Measurements from ENCODE around the gene IZUMO4.

The IZUMO4 gene

DNA sequence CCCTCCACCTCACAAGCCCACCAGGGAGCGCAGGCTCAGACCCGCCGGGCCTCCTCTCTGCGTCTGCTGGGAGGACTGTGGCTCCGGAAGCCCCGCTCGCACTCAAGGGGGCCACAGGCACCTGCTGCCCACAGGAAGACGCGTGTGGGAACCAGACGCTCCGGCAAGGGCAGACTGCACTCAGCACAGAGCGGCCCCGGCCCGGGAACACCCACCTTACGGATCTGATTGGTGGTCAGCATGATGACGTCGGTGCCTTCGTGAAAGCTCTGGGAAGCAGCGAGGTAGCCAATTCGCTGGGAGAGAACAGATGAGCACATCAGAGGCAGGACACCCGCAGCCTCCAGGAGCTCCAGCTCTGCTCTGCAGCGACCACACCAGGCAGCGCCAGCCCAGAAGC lies 40.1 kb downstream of the IZUMO4 start:
- Histone ChIP-seq H3K4me3 (ENCODE audit: low read length, poor library complexity, severe bottlenecking) (no peak overlapping the region), H3K9me2 (replicated peaks; ENCODE audit: low read depth, low read length) (no peaks in the 10 kb centered on the region), H2AFZ (ENCODE audit: low read length) (no peak overlapping the region), H3K9me3 (ENCODE audit: insufficient read depth, low read depth, low read length) (no peaks in the 10 kb centered on the region), H4K20me1 (ENCODE audit: insufficient read depth, low read length, poor library complexity, severe bottlenecking) (no peaks in the 10 kb centered on the region), H3K4me1 (ENCODE audit: insufficient read depth, low read length, poor library complexity, severe bottlenecking) (no peaks in the 10 kb centered on the region), H3K4me2 (ENCODE audit: low read depth, low read length, poor library complexity, severe bottlenecking) (no peak overlapping the region), H3F3A (ENCODE audit: low read depth) (no peaks in the 10 kb centered on the region), H3K79me2 (ENCODE audit: insufficient read depth, low read length) (peaks cover 27% of the 10 kb centered on the region), H3K36me3 (ENCODE audit: insufficient read depth, low read length) (peaks cover 50% of the 10 kb centered on the region; the same call in 1 of the 2 replicates), H3K27me3 (ENCODE audit: insufficient read depth, low read length, poor library complexity, severe bottlenecking) (no peaks in the 10 kb centered on the region), H3K9ac (ENCODE audit: low read depth, low read length, poor library complexity, severe bottlenecking) (no peak overlapping the region)
- TF ChIP-seq CTCF (conservative IDR thresholded peaks at IDR 0.05; ENCODE audit: low read length) (no peak), EZH2phosphoT487 (IDR thresholded peaks at IDR 0.05; ENCODE audit: borderline replicate concordance) (no peak)

GRCh38 chr19:2138061-2138728 lies 41.5 kb downstream of the IZUMO4 start:
- no peak overlapping the region for H2AFZ ChIP-seq (ENCODE audit: low read length)
- no peaks in the 10 kb centered on the region for H3K4me1 ChIP-seq (ENCODE audit: insufficient read depth, low read length, poor library complexity, severe bottlenecking)
- H3K9ac ChIP-seq (ENCODE audit: low read depth, low read length, poor library complexity, severe bottlenecking) = no peak overlapping the region
- no peaks in the 10 kb centered on the region for H3K27me3 ChIP-seq (ENCODE audit: insufficient read depth, low read length, poor library complexity, severe bottlenecking)
- H3K9me2 ChIP-seq (replicated peaks; ENCODE audit: low read depth, low read length) = no peaks in the 10 kb centered on the region
- no peaks in the 10 kb centered on the region for H4K20me1 ChIP-seq (ENCODE audit: insufficient read depth, low read length, poor library complexity, severe bottlenecking)
- H3K9me3 ChIP-seq (ENCODE audit: insufficient read depth, low read depth, low read length) = no peaks in the 10 kb centered on the region
- no peak overlapping the region for H3K4me3 ChIP-seq (ENCODE audit: low read length, poor library complexity, severe bottlenecking)
- TF ChIP-seq EZH2phosphoT487 (IDR thresholded peaks at IDR 0.05; ENCODE audit: borderline replicate concordance) (no peak), CTCF (conservative IDR thresholded peaks at IDR 0.05; ENCODE audit: low read length) (no peak)
- H3F3A ChIP-seq (ENCODE audit: low read depth) = no peaks in the 10 kb centered on the region
- H3K36me3 ChIP-seq (ENCODE audit: insufficient read depth, low read length) = peaks cover 36% of the 10 kb centered on the region; the same call in 1 of the 2 replicates
- peaks cover 39% of the 10 kb centered on the region for H3K79me2 ChIP-seq (ENCODE audit: insufficient read depth, low read length)
- no peak overlapping the region for H3K4me2 ChIP-seq (ENCODE audit: low read depth, low read length, poor library complexity, severe bottlenecking)

DNA sequence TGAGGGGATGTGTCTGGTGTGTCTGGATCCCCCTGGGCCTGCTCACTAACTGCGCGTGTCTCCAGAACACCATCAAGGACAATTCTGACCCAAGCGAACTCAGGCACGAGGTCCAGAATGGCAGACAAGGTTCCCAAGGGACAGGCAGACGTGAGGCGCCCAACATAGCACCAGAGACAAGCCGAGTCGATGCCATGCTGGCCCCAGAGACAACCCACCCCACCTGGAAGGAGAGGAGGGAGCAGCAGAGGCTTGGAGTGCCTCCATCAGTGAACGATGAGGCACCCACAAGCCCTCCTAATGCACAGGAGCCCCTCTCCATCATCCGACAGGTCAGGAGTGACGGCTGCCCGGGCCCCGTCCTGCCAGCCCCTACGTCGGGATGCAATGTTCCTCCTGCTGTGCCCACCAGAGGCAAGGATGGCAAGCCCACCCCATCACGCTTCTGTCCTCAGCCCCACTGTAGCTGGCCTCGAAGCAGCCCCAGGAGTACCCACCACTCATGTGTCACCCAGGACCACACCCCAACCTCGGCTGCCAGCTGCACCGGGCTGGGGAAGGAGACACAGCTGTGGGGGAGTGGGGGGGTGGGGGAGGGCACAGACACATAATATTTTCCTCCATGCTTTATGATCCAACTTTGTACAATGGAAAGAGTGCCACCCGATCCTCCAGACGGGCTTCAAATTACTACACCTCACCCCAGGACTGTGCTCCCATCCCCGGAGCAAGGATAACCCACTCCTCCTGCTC lies 42.8 kb downstream of the IZUMO4 start:
- TF ChIP-seq CTCF (conservative IDR thresholded peaks at IDR 0.05; ENCODE audit: low read length) (no peak), EZH2phosphoT487 (IDR thresholded peaks at IDR 0.05; ENCODE audit: borderline replicate concordance) (no peak)
- no peaks in the 10 kb centered on the region for H3K4me1 ChIP-seq (ENCODE audit: insufficient read depth, low read length, poor library complexity, severe bottlenecking)
- H3K79me2 ChIP-seq (ENCODE audit: insufficient read depth, low read length) = peaks cover 53% of the 10 kb centered on the region
- no peaks in the 10 kb centered on the region for H3K27me3 ChIP-seq (ENCODE audit: insufficient read depth, low read length, poor library complexity, severe bottlenecking)
- H2AFZ ChIP-seq (ENCODE audit: low read length) = no peak overlapping the region
- H3K36me3 ChIP-seq (ENCODE audit: insufficient read depth, low read length) = peaks cover 34% of the 10 kb centered on the region; the same call in 1 of the 2 replicates
- H3K9me2 ChIP-seq (replicated peaks; ENCODE audit: low read depth, low read length) = no peaks in the 10 kb centered on the region
- H3K9ac ChIP-seq (ENCODE audit: low read depth, low read length, poor library complexity, severe bottlenecking) = no peak overlapping the region
- no peaks in the 10 kb centered on the region for H4K20me1 ChIP-seq (ENCODE audit: insufficient read depth, low read length, poor library complexity, severe bottlenecking)
- H3K9me3 ChIP-seq (ENCODE audit: insufficient read depth, low read depth, low read length) = no peaks in the 10 kb centered on the region
- no peaks in the 10 kb centered on the region for H3F3A ChIP-seq (ENCODE audit: low read depth)
- H3K4me2 ChIP-seq (ENCODE audit: low read depth, low read length, poor library complexity, severe bottlenecking) = no peak overlapping the region
- no peak overlapping the region for H3K4me3 ChIP-seq (ENCODE audit: low read length, poor library complexity, severe bottlenecking)

Measured in Loucy (cell line).